Memory B cell (primary cell): ENCODE data around the gene NCOA3.

Experiments
- ATAC-seq: fragments of 150-1000 bp; cut with Tn5 transposase; 2 replicates; pipeline ENCODE4 v1.10.0; 2021; ENCODE audit warnings: low read depth, mild to moderate bottlenecking, moderate library complexity
- DNase-seq, 2 donors: peaks; one replicate each; pipeline ENCODE4 v3.0.0; 2022; ENCODE audit warnings: low spot score in 2 of 2
- H3K27ac Mint-ChIP-seq: one replicate; pipeline ENCODE4 v1.8.0; 2022; ENCODE audit warnings: mild to moderate bottlenecking, moderate library complexity, mixed read lengths
- H3K27me3 Mint-ChIP-seq: one replicate; pipeline ENCODE4 v1.8.0; 2022; ENCODE audit warnings: mixed read lengths
- H3K36me3 Mint-ChIP-seq: one replicate; pipeline ENCODE4 v1.8.0; 2022; ENCODE audit warnings: mild to moderate bottlenecking, mixed read lengths
- H3K4me1 Mint-ChIP-seq: one replicate; pipeline ENCODE4 v1.8.0; 2022; ENCODE audit warnings: mixed read lengths
- H3K4me3 Mint-ChIP-seq: one replicate; pipeline ENCODE4 v1.8.0; 2022; ENCODE audit warnings: mild to moderate bottlenecking, moderate library complexity, mixed read lengths
- H3K9me3 Mint-ChIP-seq: one replicate; pipeline ENCODE4 v1.8.0; 2022; ENCODE audit warnings: mixed read lengths

Gene NCOA3

DNA sequence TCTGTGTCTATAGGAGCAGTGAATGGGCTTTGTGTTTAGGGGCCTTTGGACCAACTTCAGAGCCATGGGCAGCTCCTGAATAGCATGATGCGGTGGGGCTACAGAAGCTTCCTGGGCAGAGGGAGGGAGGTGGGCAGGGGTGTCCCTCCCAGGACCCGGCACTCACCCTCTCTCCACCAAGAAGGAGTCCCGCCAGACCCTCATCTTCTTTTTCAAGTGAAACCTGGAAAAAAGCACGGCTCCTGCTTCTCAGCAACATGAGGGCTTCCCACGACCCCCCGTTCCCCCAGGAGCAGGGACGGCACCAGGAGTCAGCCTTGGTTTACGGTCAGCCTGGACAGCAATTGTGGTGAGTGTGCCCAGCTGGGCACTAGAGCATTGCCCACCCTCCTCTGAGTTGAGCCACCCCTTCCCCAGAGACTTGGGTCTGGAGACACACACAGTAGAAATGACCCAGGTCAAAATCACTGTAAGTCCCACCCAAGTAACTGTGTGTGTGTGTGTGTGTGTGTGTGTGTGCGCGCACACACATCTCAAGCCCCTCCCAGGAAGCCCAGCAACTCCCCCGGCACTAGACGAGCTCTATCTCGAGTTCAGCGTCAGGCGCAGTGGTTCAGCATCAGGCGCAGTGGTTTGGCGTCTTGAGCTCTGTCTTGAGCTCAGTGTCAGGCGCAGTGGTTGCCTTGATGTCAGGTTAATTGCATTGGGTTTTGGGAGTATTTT is 175.4 kb downstream of the NCOA3 start:
- Mint-ChIP-seq H3K4me3 (no peak overlapping the region), H3K9me3 (no peaks in the 10 kb centered on the region), H3K36me3 (no peaks in the 10 kb centered on the region), H3K27me3 (peaks cover 7% of the 10 kb centered on the region), H3K4me1 (peaks cover 3% of the 10 kb centered on the region), H3K27ac (no peak overlapping the region)
- DNase-seq = no peak
- ATAC-seq = no peak

GRCh38 chr20:47677635-47678453 is 176.2 kb downstream of the NCOA3 start:
- Mint-ChIP-seq H3K9me3 (no peaks in the 10 kb centered on the region), H3K27ac (no peak overlapping the region), H3K27me3 (peaks cover 4% of the 10 kb centered on the region), H3K36me3 (no peaks in the 10 kb centered on the region), H3K4me3 (no peak overlapping the region), H3K4me1 (peaks cover 3% of the 10 kb centered on the region)
- ATAC-seq (peak; percentile 87), DNase-seq (peak; percentile 64 to 68)

DNA sequence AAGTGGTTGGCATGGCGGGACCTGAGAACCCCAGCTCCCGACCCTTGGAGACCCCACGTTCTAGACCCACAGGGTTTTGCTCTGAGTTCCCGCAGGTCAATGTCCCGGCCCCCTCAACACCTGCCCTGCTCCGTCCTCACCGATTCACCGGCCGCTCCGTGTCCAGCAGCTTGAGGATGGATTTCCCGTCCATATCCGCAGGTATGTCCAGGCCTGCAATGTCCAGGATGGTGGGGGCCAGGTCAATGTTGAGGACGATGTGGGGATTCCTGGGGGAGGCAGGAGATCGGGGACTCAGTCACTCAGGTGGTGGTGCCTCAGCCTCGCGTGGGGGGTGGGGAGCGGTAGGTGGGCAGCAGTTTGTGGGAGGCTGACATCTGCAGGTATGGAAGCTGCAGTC is 176.8 kb downstream of the NCOA3 start:
- H3K4me3 Mint-ChIP-seq = no peak overlapping the region

GRCh38 chr20:47679462-47679861 is 177.8 kb downstream of the NCOA3 start:
- H3K36me3 Mint-ChIP-seq = no peaks in the 10 kb centered on the region
- H3K9me3 Mint-ChIP-seq = no peaks in the 10 kb centered on the region
- no peak overlapping the region for H3K27ac Mint-ChIP-seq
- DNase-seq (no peak), ATAC-seq (no peak)
- no peak overlapping the region for H3K4me3 Mint-ChIP-seq
- peaks cover 1% of the 10 kb centered on the region for H3K27me3 Mint-ChIP-seq
- peaks cover 3% of the 10 kb centered on the region for H3K4me1 Mint-ChIP-seq

More for the DNA sequence above, 176.8 kb downstream of the NCOA3 start:
- Mint-ChIP-seq H3K36me3 (no peaks in the 10 kb centered on the region), H3K4me1 (peaks cover 3% of the 10 kb centered on the region), H3K9me3 (no peaks in the 10 kb centered on the region), H3K27me3 (peaks cover 1% of the 10 kb centered on the region), H3K27ac (no peak overlapping the region)
- ATAC-seq (no peak), DNase-seq (no peak)

GRCh38 chr20:47680804-47681529 is 179.3 kb downstream of the NCOA3 start:
- Mint-ChIP-seq H3K4me3 (no peak overlapping the region), H3K36me3 (no peaks in the 10 kb centered on the region), H3K9me3 (no peaks in the 10 kb centered on the region), H3K4me1 (peaks cover 3% of the 10 kb centered on the region), H3K27ac (no peak overlapping the region), H3K27me3 (peaks cover 1% of the 10 kb centered on the region)
- DNase-seq (no peak), ATAC-seq (no peak)

- ATAC-seq (no peak), DNase-seq (no peak)
- H3K4me1 Mint-ChIP-seq = peaks cover 3% of the 10 kb centered on the region
- H3K36me3 Mint-ChIP-seq = no peaks in the 10 kb centered on the region
- no peak overlapping the region for H3K4me3 Mint-ChIP-seq
- H3K9me3 Mint-ChIP-seq = no peaks in the 10 kb centered on the region
- H3K27me3 Mint-ChIP-seq = peaks cover 1% of the 10 kb centered on the region
- H3K27ac Mint-ChIP-seq = no peak overlapping the region
Observed at GRCh38 chr20:47682028-47682783, 180.5 kb downstream of the NCOA3 start.

- Mint-ChIP-seq H3K4me3 (no peak overlapping the region), H3K9me3 (no peaks in the 10 kb centered on the region), H3K27me3 (peaks cover 6% of the 10 kb centered on the region), H3K4me1 (no peaks in the 10 kb centered on the region), H3K27ac (no peak overlapping the region), H3K36me3 (peaks cover 2% of the 10 kb centered on the region)
- no peak for DNase-seq
- ATAC-seq = no peak
Observed at GRCh38 chr20:47682916-47683315, 181.2 kb downstream of the NCOA3 start.

DNA sequence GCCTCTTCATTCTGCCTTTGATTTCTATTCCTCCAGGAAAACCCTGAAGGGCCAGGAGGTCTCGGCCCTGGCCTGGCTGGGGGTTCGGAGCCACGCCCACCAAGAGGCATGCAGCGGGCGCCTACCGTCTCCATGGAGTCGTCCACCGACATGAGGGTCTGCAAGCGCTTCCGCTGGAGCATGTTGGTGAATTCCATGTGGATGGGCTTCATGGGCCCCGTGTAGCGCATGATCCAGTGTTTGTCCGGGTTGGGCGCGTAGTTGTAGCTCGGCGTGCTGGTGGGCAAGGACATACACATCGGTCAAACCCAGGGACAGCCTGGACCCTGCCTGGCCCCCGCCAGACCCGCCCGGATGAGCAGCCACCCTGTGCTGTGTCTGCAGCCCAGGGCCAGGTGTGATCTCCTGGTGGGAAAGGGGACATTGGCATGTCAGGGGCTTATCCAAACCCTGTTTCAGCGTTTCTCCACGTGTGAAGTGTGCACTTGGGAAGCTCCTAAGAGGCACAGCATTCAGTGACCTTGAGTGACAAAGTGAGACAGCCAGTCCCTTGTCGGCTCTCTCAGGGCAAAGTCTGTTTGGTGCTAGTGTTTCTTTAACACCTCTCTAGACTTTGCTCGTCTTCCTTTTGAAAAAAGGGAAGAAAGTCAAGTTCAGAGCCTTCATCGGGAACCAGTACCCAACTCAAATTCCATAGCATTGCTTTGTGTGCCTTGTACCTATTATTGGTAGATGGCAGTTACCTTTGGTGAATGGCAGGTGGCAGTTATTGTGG is 182.8 kb downstream of the NCOA3 start:
- H3K4me3 Mint-ChIP-seq = no peak overlapping the region
- ATAC-seq (no peak), DNase-seq (no peak)
- no peaks in the 10 kb centered on the region for H3K9me3 Mint-ChIP-seq
- H3K27ac Mint-ChIP-seq = no peak overlapping the region
- peaks cover 2% of the 10 kb centered on the region for H3K36me3 Mint-ChIP-seq
- H3K27me3 Mint-ChIP-seq = peaks cover 6% of the 10 kb centered on the region
- H3K4me1 Mint-ChIP-seq = no peaks in the 10 kb centered on the region

GRCh38 chr20:47686545-47686944 is 184.9 kb downstream of the NCOA3 start:
- Mint-ChIP-seq H3K27ac (no peak overlapping the region), H3K9me3 (no peaks in the 10 kb centered on the region), H3K4me1 (no peaks in the 10 kb centered on the region), H3K4me3 (no peak overlapping the region), H3K36me3 (peaks cover 2% of the 10 kb centered on the region), H3K27me3 (peaks cover 8% of the 10 kb centered on the region)
- ATAC-seq (no peak), DNase-seq (no peak)

DNA sequence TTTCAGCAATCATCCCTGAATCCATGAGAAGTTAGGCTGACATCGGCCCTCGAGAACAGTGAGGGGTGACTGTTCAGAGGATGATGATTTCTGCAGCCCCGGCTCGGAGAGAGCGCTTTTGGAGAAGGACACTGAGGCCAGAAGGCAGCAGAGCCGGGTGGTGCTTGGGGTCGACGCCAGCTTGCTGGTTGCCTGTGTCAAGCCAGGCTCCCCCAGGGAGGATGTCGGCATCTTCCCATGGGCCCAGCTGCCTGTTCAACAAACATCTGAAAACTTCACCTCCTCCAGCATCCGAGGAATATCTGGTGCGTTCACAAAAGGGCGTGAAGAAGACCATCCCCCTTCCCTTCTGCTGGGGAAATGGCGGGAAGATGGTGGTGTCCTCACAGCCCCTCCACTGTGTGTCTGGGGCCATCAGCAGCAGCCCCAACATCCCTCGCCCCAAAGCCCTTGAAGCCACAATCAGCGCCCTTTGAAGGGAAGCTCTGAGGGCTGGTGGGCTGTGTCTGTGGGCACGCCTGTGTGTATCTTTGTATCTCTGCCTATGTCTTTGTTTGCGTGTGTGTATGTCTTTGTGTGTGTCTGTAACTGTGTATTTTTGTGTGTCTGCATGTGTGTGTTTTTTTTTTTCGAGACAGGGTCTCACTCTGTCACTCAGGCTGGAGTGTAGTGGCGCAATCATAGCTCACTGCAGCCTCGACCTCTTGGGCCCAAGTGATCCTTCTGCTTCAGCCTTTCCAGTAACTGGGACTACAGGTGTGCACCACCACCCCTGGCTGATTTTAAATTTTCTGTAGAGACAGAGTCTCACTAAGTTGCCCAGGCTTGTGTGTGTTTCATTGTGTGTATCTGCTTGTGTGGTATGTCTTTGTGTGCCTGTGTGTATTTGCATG is 185.7 kb downstream of the NCOA3 start:
- peaks cover 2% of the 10 kb centered on the region for H3K36me3 Mint-ChIP-seq
- H3K4me1 Mint-ChIP-seq = no peaks in the 10 kb centered on the region
- no peak for ATAC-seq
- no peaks in the 10 kb centered on the region for H3K9me3 Mint-ChIP-seq
- peaks cover 8% of the 10 kb centered on the region for H3K27me3 Mint-ChIP-seq
- H3K27ac Mint-ChIP-seq = no peak overlapping the region
- no peak overlapping the region for H3K4me3 Mint-ChIP-seq
- DNase-seq = no peak

- Mint-ChIP-seq H3K27me3 (peaks cover 6% of the 10 kb centered on the region), H3K27ac (no peak overlapping the region), H3K9me3 (no peaks in the 10 kb centered on the region), H3K4me1 (no peaks in the 10 kb centered on the region), H3K4me3 (no peak overlapping the region), H3K36me3 (peaks cover 2% of the 10 kb centered on the region)
- ATAC-seq = no peak
- no peak for DNase-seq
Observed at GRCh38 chr20:47688385-47689381, 187.0 kb downstream of the NCOA3 start.
